H1 (cell line): Measurements from ENCODE around the gene SKIC8. TPM values are rescaled to one million over a fixed set of nuclear protein-coding genes. Genes with fewer than 3 reads are reported as not detected.

Experiments used
- EP300 ChIP-seq, 2 experiments: IDR thresholded peaks; 1 replicate in 1 of 2; 2 replicates in 1 of 2; pipeline ENCODE4 v1.6.1; 2011 to 2012; ENCODE audit warnings: low read depth in 2 of 2, low read length in 2 of 2, mild to moderate bottlenecking in 2 of 2, borderline replicate concordance in 1 of 2, inconsistent platforms in 1 of 2, moderate library complexity in 1 of 2
- EZH2 ChIP-seq: fragments of 200-600 bp; sonication (generic); IDR thresholded peaks from 2 replicates; pipeline ENCODE4 v1.7.1; 2012; ENCODE audit warnings: low read depth, mild to moderate bottlenecking, moderate library complexity, low read length, inconsistent platforms; ENCODE audit not compliant: severe bottlenecking
- SIX5 ChIP-seq: IDR thresholded peaks from 2 replicates; pipeline ENCODE4 v1.6.1; 2011; ENCODE audit warnings: mild to moderate bottlenecking, low read depth, low read length
- SP2 ChIP-seq: IDR thresholded peaks from 2 replicates; pipeline ENCODE4 v1.6.1; 2012; ENCODE audit warnings: mild to moderate bottlenecking, low read length, inconsistent platforms
- TCF12 ChIP-seq: IDR thresholded peaks from 2 replicates; pipeline ENCODE4 v1.6.1; 2011; ENCODE audit warnings: low read depth, mild to moderate bottlenecking, low read length
- polyA plus RNA-seq, 7 experiments: library from polyadenylated mRNA; depleted of rRNA in 3 of 7; stranded (reverse) in 5 of 7; unstranded in 2 of 7; fragments of >200 nt in 5 of 7; fragments of 200-250 nt in 2 of 7; gene quantifications; 1 replicate in 5 of 7; 2 replicates in 1 of 7; 4 replicates in 1 of 7; pipeline versions ENCODE4 v1.2.1 to v1.2.3, GENCODE V29; 2011 to 2013; ENCODE audit warnings: missing spikeins in 2 of 7, mixed read lengths in 2 of 7
- total RNA-seq: library from RNA; stranded (reverse); fragmentation: NEBNext Ultra II Directional; extraction: Animal tissue kit (Norgen Biotek cat#: 25700); gene quantifications from 2 replicates; pipeline ENCODE4 v1.2.1, GENCODE V29; 2021

SKIC8 gene
- total and polyA plus RNA-seq, 2 of the 8 experiments (the other 6 are each of a cell fraction or from before 2014, with no cell fraction given): 44.2 to 77.7 TPM

DNA sequence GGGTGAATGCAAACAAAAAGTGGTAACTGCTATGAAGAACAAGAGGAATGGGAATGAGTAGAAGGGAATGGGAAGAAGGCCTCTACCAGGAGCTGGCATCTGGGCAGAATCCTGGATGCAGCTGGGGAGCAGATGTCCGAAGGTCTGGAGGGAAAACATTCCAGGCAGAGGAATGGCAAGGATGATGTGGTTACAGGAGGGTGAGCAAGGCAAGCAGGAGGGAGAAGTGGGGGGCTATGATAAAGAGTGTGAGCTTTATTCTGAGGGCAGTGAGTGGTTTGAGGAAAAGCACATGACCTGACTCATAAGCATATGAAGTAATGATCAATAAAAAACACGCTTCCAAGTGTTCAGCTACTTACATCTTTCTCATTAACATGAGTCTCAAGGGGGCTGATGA is 17.1 kb downstream of the SKIC8 start (continued):
- TF ChIP-seq EP300 (IDR thresholded peaks at IDR 0.05; ENCODE audit: borderline replicate concordance in 1 of 2, low read depth in 2 of 2, low read length in 2 of 2) (no peak), TCF12 (no peak), SIX5 (no peak), SP2 (no peak), EZH2 (no peak)
